Renal pelvis (tissue), 4 donors: ENCODE data around the gene AUTS2. TPM values are rescaled to one million over a fixed set of nuclear protein-coding genes. Genes with fewer than 3 reads are reported as not detected.

Experiments used
- DNase-seq: peaks from one replicate; pipeline ENCODE4 v3.0.0-alpha.2; 2013
- polyA plus RNA-seq, 3 donors: library from polyadenylated mRNA; unstranded; fragments of 120-200 nt; gene quantifications; one replicate each; pipeline ENCODE4 v1.2.1, GENCODE V29; 2013; ENCODE audit not compliant: insufficient read length in 3 of 3

AUTS2 gene
- polyA plus RNA-seq, 3 donors, result 85.8 to 114 (median 86.6) TPM

DNA sequence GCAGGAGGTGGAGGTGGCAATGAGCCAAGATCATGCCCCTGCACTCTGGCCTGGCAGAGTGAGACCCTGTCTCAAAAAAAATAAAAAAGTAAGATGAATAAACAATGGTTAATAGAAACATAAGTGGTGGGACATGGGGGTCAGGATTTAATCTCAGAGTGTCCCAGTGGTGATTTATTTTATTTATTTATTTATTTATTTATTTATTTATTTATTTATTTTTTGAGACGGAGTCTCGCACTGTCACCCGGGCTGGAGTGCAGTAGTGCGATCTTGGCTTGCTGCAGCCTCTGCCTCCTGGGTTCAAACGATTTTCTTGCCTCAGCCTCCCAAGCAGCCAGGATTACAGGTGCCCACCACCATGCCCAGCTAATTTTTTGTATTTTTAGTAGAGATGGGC is 1051.0 kb downstream of the AUTS2 start:
- DNase-seq, result no peak

DNA sequence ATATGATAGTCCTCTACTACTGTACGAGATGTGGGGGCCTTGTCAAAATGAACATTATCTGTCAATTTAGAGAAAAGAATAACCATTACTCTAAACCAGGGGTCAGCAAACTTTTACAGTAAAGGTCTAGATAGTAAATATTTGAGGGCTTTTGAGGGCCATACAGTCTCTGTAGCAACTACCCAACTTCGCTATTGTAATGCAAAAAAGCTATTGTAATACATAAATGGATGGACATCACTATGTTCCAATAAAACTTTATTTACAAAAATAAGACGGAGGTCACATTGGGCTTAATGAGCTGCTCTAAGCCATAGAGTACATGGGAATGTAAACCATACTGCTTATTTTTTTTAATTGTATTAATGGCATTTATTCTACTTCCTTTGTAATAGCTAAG is 1055.9 kb downstream of the AUTS2 start:
- no peak for DNase-seq

DNA sequence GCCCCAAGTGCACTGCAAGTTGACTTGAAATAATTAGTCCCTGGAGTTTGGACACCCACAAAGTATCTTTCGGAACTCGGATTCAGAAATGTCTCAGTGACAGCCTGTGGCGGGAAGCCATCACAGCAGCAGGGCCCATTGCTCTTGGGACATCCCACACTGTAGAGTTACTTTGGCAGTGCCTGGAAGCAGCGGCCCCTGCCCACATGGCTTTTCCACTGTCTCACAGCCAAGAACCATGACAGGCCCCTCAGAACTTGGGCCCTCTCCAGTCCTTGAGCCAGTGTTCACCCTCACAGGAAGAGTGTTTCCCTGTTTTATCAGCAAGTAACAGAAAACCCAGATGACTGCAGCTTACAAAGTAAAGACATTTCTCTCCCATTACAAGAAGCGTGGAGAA is 1056.7 kb downstream of the AUTS2 start:
- no peak for DNase-seq

DNA sequence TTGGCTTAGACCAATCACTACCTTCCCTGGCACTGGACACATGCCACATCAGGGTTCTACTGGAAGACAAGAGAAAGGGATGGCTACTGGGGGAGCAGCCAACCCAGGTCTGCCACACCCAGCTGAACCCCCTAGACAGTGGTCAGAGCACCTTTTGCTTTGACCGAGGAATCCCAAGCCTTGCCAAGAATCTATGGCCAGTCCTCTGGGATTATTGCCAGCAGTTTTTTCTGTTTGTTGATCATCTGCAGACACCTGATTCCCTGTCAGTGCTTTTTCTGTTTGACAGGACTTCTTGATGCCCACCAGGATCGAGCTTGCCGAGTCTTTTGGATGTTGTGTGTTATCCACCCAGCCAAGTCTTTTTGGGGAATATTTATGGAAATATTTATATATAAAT is 1057.4 kb downstream of the AUTS2 start:
- no peak for DNase-seq

DNA sequence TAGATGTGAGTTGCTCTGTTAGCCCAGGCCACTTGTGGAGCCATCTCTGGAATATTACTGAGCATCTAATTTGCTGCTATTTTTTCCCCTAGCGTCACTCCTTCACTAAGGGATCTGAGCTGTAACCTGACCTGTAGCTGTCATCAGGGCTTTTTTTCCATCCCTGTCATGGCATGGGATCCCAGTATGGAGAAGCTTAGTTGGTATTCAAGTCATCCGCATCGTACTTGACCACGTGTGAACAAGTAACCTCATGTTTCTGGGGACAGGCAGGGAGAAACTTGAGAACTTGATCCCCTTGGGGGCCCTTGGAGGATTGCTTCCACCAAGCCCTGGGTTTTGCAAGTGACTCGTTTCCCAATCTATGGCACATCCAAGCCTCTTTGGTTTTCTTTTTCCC is 1059.3 kb downstream of the AUTS2 start:
- no peak for DNase-seq

DNA sequence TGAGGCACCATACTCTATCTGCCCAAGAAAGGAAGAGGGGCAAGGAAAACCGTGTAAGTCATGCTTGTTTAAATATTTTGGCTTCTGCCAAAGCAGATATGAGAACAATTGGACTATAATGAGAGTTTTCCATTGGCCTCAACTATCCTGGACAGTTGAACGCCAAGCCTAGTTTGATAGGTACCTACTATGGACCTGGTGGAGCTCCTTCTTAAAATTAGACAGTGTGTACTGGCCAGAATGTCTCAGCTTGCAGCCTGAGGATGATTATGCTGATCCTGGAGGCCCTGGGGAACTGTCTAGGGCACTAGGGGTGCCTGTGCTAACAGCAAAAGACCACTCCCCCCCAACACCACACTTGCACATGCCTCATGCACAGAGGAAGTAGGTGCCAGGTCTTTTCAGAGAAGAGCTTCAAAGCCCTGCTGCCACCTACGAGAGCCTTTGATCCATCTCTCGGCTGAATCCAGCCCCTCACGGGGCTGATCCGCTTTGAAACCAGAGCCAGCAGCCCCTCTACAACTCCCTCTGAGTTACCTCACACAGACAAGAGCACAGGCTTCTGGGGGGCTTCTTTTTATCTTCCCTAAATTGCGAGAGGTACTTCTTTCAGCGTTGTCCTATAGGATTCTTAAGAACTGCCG is 1059.8 kb downstream of the AUTS2 start:
- DNase-seq, result no peak

DNA sequence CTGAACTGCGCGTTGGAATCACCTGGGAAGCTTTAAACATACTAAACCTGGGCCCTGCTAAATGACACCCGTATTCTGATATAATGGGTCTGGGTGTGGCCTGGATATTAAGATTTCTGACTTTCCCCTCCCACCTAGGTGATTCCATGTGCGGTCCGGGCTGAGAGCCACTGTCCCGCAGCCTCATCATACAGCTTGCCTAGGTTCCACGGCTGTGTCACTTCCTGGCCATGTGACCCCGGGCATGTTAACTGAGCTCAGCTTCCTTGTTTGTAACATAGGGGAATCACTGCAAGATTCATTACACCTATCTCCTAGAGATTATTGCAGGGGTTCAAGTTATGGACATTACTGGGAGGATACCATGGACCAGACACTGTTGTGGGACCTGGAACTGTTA is 1061.0 kb downstream of the AUTS2 start:
- no peak for DNase-seq

DNA sequence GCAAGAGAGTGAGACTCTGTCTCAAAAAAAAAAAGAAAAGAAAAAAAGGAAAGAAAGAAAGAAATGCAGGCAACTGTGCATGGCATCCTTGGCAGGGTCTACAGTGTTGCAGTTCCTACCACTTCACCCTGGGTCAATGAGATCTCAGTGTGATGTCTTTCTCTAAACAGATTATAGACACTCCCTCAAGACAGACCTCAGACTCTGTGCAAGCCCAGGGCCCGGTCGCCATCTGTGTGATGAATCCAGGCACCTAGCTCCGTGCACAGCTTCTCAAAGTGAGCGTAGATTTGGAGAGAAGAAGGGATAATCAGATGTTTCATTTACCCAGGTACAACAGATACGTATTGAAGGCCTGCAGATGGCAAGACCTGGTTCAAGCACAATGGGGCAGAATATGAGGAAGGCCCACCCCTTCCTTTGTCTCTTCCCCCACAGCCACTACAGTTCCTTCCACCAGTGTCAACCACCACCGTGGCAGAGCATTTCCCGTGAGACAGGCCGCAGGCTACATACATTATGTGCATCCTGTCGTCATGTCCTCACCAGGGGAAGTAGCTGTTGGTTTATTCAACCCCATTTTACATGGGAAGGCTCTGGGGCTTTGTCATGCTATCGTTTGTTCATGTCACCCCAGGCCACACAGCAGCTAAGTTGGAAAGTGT is 1062.0 kb downstream of the AUTS2 start:
- no peak for DNase-seq

DNA sequence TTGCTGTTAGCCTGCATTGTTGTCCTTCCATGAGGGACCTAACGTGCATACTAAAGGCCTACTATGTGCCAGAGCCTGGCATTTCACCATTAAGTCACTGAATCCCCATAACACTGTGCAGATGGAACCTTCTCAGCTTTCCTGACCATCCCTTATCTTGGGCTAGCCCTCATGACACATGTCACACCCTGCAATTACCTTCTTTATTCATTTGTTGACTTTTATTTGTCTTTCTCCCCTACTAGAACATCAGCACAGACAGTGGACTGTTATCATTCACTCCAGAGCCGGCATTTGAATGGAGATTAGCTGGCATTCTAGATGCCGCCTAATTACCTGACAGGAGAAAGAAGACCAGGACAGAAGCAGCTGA is 1062.5 kb downstream of the AUTS2 start:
- no peak for DNase-seq

DNA sequence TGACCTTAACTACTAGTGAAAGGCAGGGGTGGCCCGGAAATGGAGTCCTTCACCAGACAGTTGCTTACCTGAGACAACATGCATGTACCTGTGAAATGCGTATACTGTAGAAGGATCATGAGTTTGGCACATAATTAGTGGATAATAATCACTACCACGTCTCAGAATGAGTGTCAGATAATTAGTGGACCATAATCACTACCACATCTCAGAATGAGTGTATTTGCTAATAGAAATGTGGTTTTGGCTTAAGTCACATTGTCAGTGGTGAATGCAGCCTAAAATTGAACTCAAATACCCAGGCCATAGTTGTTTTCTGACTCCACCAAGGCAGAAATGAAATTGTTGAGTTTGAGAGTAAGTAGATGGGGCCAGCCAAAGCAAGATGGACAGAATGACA is 1065.4 kb downstream of the AUTS2 start:
- no peak for DNase-seq

- no peak for DNase-seq
Observed at GRCh38 chr7:70665997-70666396, 1067.7 kb downstream of the AUTS2 start.

- no peak for DNase-seq
Observed at GRCh38 chr7:70667406-70667805, 1069.1 kb downstream of the AUTS2 start.

GRCh38 chr7:70668606-70669358 is 1070.5 kb downstream of the AUTS2 start:
- no peak for DNase-seq

DNA sequence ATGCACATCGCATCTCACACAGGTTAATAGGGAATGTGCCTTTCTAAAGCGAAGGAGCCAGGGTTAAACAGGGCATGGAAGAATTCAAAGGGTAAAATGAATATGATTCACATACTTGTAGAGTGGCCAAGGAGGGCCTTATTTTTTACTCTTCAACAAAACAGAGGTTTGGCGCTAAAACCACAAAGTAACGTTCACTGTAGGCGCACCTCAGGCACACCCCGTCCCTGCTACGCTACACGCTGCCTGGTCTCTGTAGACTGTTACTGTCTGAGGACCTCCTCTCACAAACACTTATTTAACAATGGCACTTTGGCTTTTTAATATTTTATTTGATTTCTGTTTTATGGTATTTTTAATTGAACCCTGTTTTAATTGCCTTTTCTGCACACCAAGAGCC is 1071.6 kb downstream of the AUTS2 start:
- DNase-seq, result no peak

- no peak for DNase-seq
Observed at GRCh38 chr7:70670288-70670687, 1072.0 kb downstream of the AUTS2 start.

GRCh38 chr7:70673778-70674570 is 1075.7 kb downstream of the AUTS2 start:
- no peak for DNase-seq

- no peak for DNase-seq
Observed at GRCh38 chr7:70674571-70675010, 1076.3 kb downstream of the AUTS2 start.

GRCh38 chr7:70676243-70676642 is 1078.0 kb downstream of the AUTS2 start:
- DNase-seq, result no peak

GRCh38 chr7:70678621-70679251 is 1080.5 kb downstream of the AUTS2 start:
- no peak for DNase-seq

- DNase-seq, result no peak
Observed at GRCh38 chr7:70679661-70680060, 1081.4 kb downstream of the AUTS2 start.

DNA sequence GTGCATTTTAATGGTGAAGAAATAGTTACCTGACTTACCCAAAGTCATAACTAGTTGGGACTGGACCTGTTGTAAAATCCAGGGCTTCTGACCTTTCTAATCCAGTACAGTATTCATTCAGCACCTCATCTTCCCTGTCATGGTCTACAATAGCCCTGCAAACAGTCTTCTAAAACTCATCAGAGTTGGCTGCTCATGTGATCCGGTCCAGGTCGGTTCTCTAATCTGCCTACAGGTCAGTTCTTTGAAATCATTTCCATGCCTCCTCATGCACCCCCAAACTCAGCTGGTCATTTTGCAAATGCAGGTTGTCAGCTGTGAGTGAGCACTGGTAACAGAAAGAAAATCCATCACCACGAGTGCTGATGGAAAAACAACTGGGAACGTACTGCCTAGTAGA is 1082.0 kb downstream of the AUTS2 start:
- no peak for DNase-seq
